GM12878 (cell line): Measurements from ENCODE around the gene BBS12. TPM values are rescaled to one million over a fixed set of nuclear protein-coding genes. Genes with fewer than 3 reads are reported as not detected.

ENCODE experiments used
- ATAC-seq: fragments of 200-7000 bp; cut with Tn5 transposase; 3 replicates; pipeline ENCODE4 v1.9.1; 2020; ENCODE audit warnings: mild to moderate bottlenecking, moderate library complexity
- BruUV-seq: library from RNA; stranded (reverse); fragments of 400-500 nt; replicated peaks from 2 replicates; lab custom pipeline; 2021; lab: Mats Ljungman, UMichigan
- CTCF ChIA-PET: fragments of 300-600 bp; sonication (Branson Sonifier 250); formaldehyde crosslinking; extraction: SDS; loops from one replicate; lab custom pipeline; 2021; ENCODE audit warnings: inconsistent platforms; lab: Yijun Ruan, JAX
- POLR2A ChIA-PET: fragments of 350-600 bp; formaldehyde crosslinking; extraction: SDS; loops from one replicate; lab custom pipeline; 2021; ENCODE audit warnings: inconsistent platforms; lab: Charles Lee
- RAD21 ChIA-PET: fragments of 300-600 bp; sonication (Branson Sonifier 250); formaldehyde crosslinking; loops from one replicate; lab custom pipeline; 2023; ENCODE audit warnings: antibody characterized with exemption; ENCODE audit not compliant: unreplicated experiment; lab: Charles Lee
- SMC1A ChIA-PET: fragments of 300-600 bp; sonication (Branson Sonifier 250); formaldehyde crosslinking; loops from one replicate; lab custom pipeline; 2023; ENCODE audit not compliant: unreplicated experiment, uncharacterized antibody; lab: Charles Lee
- DNase-seq: peaks from one replicate; pipeline ENCODE4 v3.0.0-alpha.2; 2011; ENCODE audit warnings: low read depth, low spot score
- FAIRE-seq: peaks from 3 replicates; lab custom pipeline; 2011; peaks lifted over from hg19 to GRCh38; lab: Jason Lieb, UNC
- H2AFZ ChIP-seq: 2 replicates; pipeline ENCODE4 v1.6.0; 2011; ENCODE audit warnings: low read depth, low read length, control low read depth; ENCODE audit not compliant: control insufficient read depth
- H3K27ac ChIP-seq: 2 replicates; pipeline ENCODE4 v1.5.1; 2011; ENCODE audit warnings: control low read depth; ENCODE audit not compliant: control insufficient read depth, insufficient read depth
- H3K27me3 ChIP-seq, 2 experiments: replicated peaks in 1 of 2; 2 replicates each; pipeline versions ENCODE4 v1.6.0 to v1.6.1; 2011; ENCODE audit warnings: low read length in 1 of 2; ENCODE audit not compliant: control insufficient read depth in 2 of 2, insufficient read depth in 2 of 2
- H3K36me3 ChIP-seq, 2 experiments: 2 replicates each; pipeline ENCODE4 v1.5.1; 2011; ENCODE audit warnings: low read length in 1 of 2; ENCODE audit not compliant: control insufficient read depth in 2 of 2, insufficient read depth in 2 of 2
- H3K4me1 ChIP-seq: 2 replicates; pipeline ENCODE4 v1.6.1; 2011; ENCODE audit warnings: mild to moderate bottlenecking, low read length, moderate library complexity, mixed read lengths; ENCODE audit not compliant: control insufficient read depth, insufficient read depth
- H3K4me2 ChIP-seq: 2 replicates; pipeline ENCODE4 v1.6.0; 2011; ENCODE audit warnings: control low read depth; ENCODE audit not compliant: control insufficient read depth, insufficient read depth
- H3K4me3 ChIP-seq: fragments of 200-600 bp; sonication (generic); 2 replicates; pipeline ENCODE4 v1.5.1; 2016
- H3K79me2 ChIP-seq: 2 replicates; pipeline ENCODE4 v1.6.0; 2011; ENCODE audit warnings: low read length; ENCODE audit not compliant: control insufficient read depth, insufficient read depth
- H3K9ac ChIP-seq: 2 replicates; pipeline ENCODE4 v1.8.0; 2011; ENCODE audit warnings: low read length, control low read depth, mixed read lengths; ENCODE audit not compliant: control insufficient read depth, insufficient read depth
- H3K9me3 ChIP-seq: replicated peaks from 3 replicates; pipeline ENCODE4 v1.5.1; 2011; ENCODE audit warnings: mild to moderate bottlenecking, low read length; ENCODE audit not compliant: control insufficient read depth, insufficient read depth
- H4K20me1 ChIP-seq: 2 replicates; pipeline ENCODE4 v1.6.0; 2011; ENCODE audit not compliant: control insufficient read depth, insufficient read depth
- CBX5 ChIP-seq: sonication (generic); IDR thresholded peaks from 2 replicates; pipeline ENCODE4 v1.6.1; 2016; ENCODE audit warnings: low read depth, moderate library complexity, mild to moderate bottlenecking, inconsistent platforms
- DPF2 ChIP-seq: fragments of 450-650 bp; IDR thresholded peaks from 2 replicates; pipeline ENCODE4 v1.6.1; 2017; ENCODE audit warnings: mild to moderate bottlenecking
- GABPA ChIP-seq: IDR thresholded peaks from 2 replicates; pipeline ENCODE4 v1.6.1; 2014; ENCODE audit warnings: antibody characterized with exemption, low read depth, mild to moderate bottlenecking, inconsistent platforms
- HDGF ChIP-seq: fragments of 450-650 bp; IDR thresholded peaks from 2 replicates; pipeline ENCODE4 v1.6.1; 2016; ENCODE audit warnings: antibody characterized with exemption
- IKZF1 ChIP-seq: fragments of 450-650 bp; conservative IDR thresholded peaks from 2 replicates; pipeline ENCODE4 v1.6.1; 2017; ENCODE audit warnings: antibody characterized with exemption, mild to moderate bottlenecking
- IRF5 ChIP-seq: fragments of 450-650 bp; IDR thresholded peaks from 2 replicates; pipeline ENCODE4 v1.6.1; 2017; ENCODE audit warnings: borderline replicate concordance
- JUNB ChIP-seq: IDR thresholded peaks from 2 replicates; pipeline ENCODE4 v1.6.1; 2016; ENCODE audit warnings: antibody characterized with exemption, mild to moderate bottlenecking
- MEF2A ChIP-seq: IDR thresholded peaks from 2 replicates; pipeline ENCODE4 v1.6.1; 2011; ENCODE audit warnings: low read depth, mild to moderate bottlenecking, low read length, moderate library complexity; ENCODE audit not compliant: insufficient read depth
- MXI1 ChIP-seq: fragments of 150-350 bp; IDR thresholded peaks from 2 replicates; pipeline ENCODE4 v1.6.1; 2011; ENCODE audit warnings: low read depth, mild to moderate bottlenecking, inconsistent platforms, low read length, improper control_type of control experiment
- NFIC ChIP-seq: IDR thresholded peaks from 2 replicates; pipeline ENCODE4 v1.6.1; 2012; ENCODE audit warnings: low read depth, mild to moderate bottlenecking, inconsistent platforms, low read length, moderate library complexity
- NFYB ChIP-seq: IDR thresholded peaks from 2 replicates; pipeline ENCODE4 v1.6.1; 2011; ENCODE audit warnings: low read depth, mild to moderate bottlenecking, low read length, improper control_type of control experiment, moderate library complexity; ENCODE audit not compliant: insufficient read depth
- POU2F2 ChIP-seq: IDR thresholded peaks from 3 replicates; pipeline ENCODE4 v1.6.1; 2011; ENCODE audit warnings: low read depth, mild to moderate bottlenecking, low read length, borderline replicate concordance
- RCOR1 ChIP-seq: conservative IDR thresholded peaks from 2 replicates; pipeline ENCODE4 v1.6.1; 2012; ENCODE audit warnings: low read depth, low read length, improper control_type of control experiment
- RUNX3 ChIP-seq: IDR thresholded peaks from 2 replicates; pipeline ENCODE4 v1.6.1; 2012; ENCODE audit warnings: low read length, inconsistent platforms
- SKIL ChIP-seq: fragments of 450-650 bp; IDR thresholded peaks from 2 replicates; pipeline ENCODE4 v1.6.1; 2017; ENCODE audit warnings: mild to moderate bottlenecking, low read depth, inconsistent platforms; ENCODE audit not compliant: poor library complexity, severe bottlenecking
- SPI1 ChIP-seq: IDR thresholded peaks from 2 replicates; pipeline ENCODE4 v1.6.1; 2011; ENCODE audit warnings: low read depth, mild to moderate bottlenecking, low read length, moderate library complexity, borderline replicate concordance; ENCODE audit not compliant: insufficient read depth
- SUPT20H ChIP-seq: IDR thresholded peaks from 2 replicates; pipeline ENCODE4 v1.6.1; 2011; ENCODE audit warnings: low read depth, mild to moderate bottlenecking, low read length, moderate library complexity, borderline replicate concordance; ENCODE audit not compliant: control insufficient read depth
- TAF1 ChIP-seq: IDR thresholded peaks from 2 replicates; pipeline ENCODE4 v1.6.1; 2011; ENCODE audit warnings: mild to moderate bottlenecking, low read depth, low read length, borderline replicate concordance
- TCF3 ChIP-seq: IDR thresholded peaks from 2 replicates; pipeline ENCODE4 v1.6.1; 2012; ENCODE audit warnings: low read depth, mild to moderate bottlenecking, low read length, borderline replicate concordance; ENCODE audit not compliant: insufficient read depth
- ZNF274 ChIP-seq: IDR thresholded peaks from one replicate; pipeline ENCODE4 v1.8.0; 2011; ENCODE audit not compliant: insufficient read length, insufficient read depth
- WGBS: methylation state at CpG from one replicate; pipeline ENCODE4 v1.1.6; 2016; ENCODE audit warnings: low lambda C conversion rate; ENCODE audit not compliant: insufficient replicate concordance, insufficient coverage; ENCODE audit errors: missing lambda C conversion rate; 5-methylcytosine and 5-hydroxymethylcytosine counted together
- in situ Hi-C: fragments of 300-500 bp; cut with MboI; formaldehyde crosslinking; loops from 9 replicates; pipeline ENCODE4 v1.14.3; 2018; ENCODE audit warnings: mixed read lengths
- intact Hi-C: fragments of 100-400 bp; cut with micrococcal nuclease; formaldehyde crosslinking; loops from one replicate; pipeline ENCODE4 v1.14.2; 2022; ENCODE audit not compliant: unreplicated experiment
- polyA plus RNA-seq, 11 experiments: library from polyadenylated mRNA; depleted of rRNA in 4 of 11; unstranded in 6 of 11; stranded (reverse) in 5 of 11; fragments of >200 nt; fragmentation: Nextera tagmentation in 4 of 11; fragmentation: Illumina TruSeq in 1 of 11; extraction: Ambion mirVana in 4 of 11; extraction: Trizol in 1 of 11; gene quantifications; 1 replicate in 1 of 11; 2 replicates in 10 of 11; pipeline versions ENCODE4 v1.2.1 to v1.2.3, GENCODE V29; 2011 to 2016; ENCODE audit warnings: inconsistent platforms in 2 of 11, missing spikeins in 2 of 11, low read depth in 1 of 11
- total RNA-seq, 4 experiments: library from RNA; depleted of rRNA in 3 of 4; stranded (reverse); fragments of >200 nt in 3 of 4; fragmentation: Illumina TruSeq in 1 of 4; extraction: Trizol in 1 of 4; gene quantifications; 2 replicates each; pipeline versions ENCODE4 v1.2.1 to v1.2.3, GENCODE V29; 2013 to 2021
- TF ChIP-seq, protein P1 (sequence below): IDR thresholded peaks from 2 replicates; pipeline ENCODE4 v1.6.1; 2012; ENCODE audit warnings: low read length, inconsistent platforms

BBS12 gene
- total and polyA plus RNA-seq, 10 of the 15 experiments (the other 5 are each of a cell fraction or from before 2014, with no cell fraction given) = 0.15 to 0.63 (median 0.42) TPM

GRCh38 chr4:122762520-122762919 lies 30.0 kb downstream of the BBS12 start:
- intact Hi-C loops = loop anchor here (5.0 kb wide), 1 partner anchor 65 kb away; the partner anchor contains the start of gene FGF2
- H2AFZ ChIP-seq = no peak overlapping the region
- TF ChIP-seq TAF1 (no peak), IRF5 (no peak), MEF2A (peak; percentile 62; the same call in 1 of the 2 replicates), SPI1 (peak; percentile 25; the same call in 1 of the 2 replicates), RCOR1 (no peak), ZNF274 (no peak), POU2F2 (no peak), MXI1 (no peak), CBX5 (no peak), SKIL (no peak), JUNB (no peak), IKZF1 (peak; percentile 75), HDGF (no peak), DPF2 (no peak), SUPT20H (no peak), TCF3 (no peak), NFYB (no peak), GABPA (no peak), NFIC (peak; percentile 51; the same call in 1 of the 2 replicates), RUNX3 (peak; percentile 80)
- TF ChIP-seq, protein P1, sequence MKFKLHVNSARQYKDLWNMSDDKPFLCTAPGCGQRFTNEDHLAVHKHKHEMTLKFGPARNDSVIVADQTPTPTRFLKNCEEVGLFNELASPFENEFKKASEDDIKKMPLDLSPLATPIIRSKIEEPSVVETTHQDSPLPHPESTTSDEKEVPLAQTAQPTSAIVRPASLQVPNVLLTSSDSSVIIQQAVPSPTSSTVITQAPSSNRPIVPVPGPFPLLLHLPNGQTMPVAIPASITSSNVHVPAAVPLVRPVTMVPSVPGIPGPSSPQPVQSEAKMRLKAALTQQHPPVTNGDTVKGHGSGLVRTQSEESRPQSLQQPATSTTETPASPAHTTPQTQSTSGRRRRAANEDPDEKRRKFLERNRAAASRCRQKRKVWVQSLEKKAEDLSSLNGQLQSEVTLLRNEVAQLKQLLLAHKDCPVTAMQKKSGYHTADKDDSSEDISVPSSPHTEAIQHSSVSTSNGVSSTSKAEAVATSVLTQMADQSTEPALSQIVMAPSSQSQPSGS = no peak; the same call in 1 of the 2 replicates

More at GRCh38 chr4:122762520-122762919, 30.0 kb downstream of the BBS12 start:
- H3K4me3 ChIP-seq = no peak overlapping the region
- ChIA-PET SMC1A (interaction anchor here (1.1 kb wide), 1 partner anchor 152 kb away, joined by 5 read pairs; no protein-coding TSS in a partner anchor), POLR2A (no interaction called here), CTCF (interaction anchor here (1.6 to 1.7 kb wide), 2 partner anchors 152 to 168 kb away, joined by 7 to 9 read pairs; no protein-coding TSS in a partner anchor), RAD21 (interaction anchor here (0.9 kb wide), 1 partner anchor 152 kb away, joined by 5 read pairs; no protein-coding TSS in a partner anchor)
- H3K4me2 ChIP-seq = no peak overlapping the region
- no peak overlapping the region for H3K9ac ChIP-seq
- no TSS peak for BruUV-seq
- no peak overlapping the region for H3K27ac ChIP-seq
- H3K36me3 ChIP-seq = no peaks in the 10 kb centered on the region
- in situ Hi-C loops = no loop called here
- 36% methylated on average over 2 of the region's 2 CpGs for WGBS
- DNase-seq (no peak), FAIRE-seq (peak; percentile 87), ATAC-seq (peak; percentile 70)
- no peaks in the 10 kb centered on the region for H4K20me1 ChIP-seq
- H3K27me3 ChIP-seq = no peaks in the 10 kb centered on the region
- peaks cover 18% of the 10 kb centered on the region for H3K4me1 ChIP-seq
- no peaks in the 10 kb centered on the region for H3K9me3 ChIP-seq
- no peaks in the 10 kb centered on the region for H3K79me2 ChIP-seq
